Measurements from ENCODE around the gene APP.

GRCh38 chr21:26036916-26037315 lies 133.7 kb downstream of the APP start:
- TF ChIP-seq CTCF (conservative IDR thresholded peaks at IDR 0.05; ENCODE audit: low read depth, low read length) (no peak), EZH2 (IDR thresholded peaks at IDR 0.05; ENCODE audit: borderline replicate concordance, low read depth, low read length, poor library complexity, severe bottlenecking) (no peak)

Data from A673 (cell line).